Endothelial cell of umbilical vein (primary cell): Measurements from ENCODE around the gene TUBG2. TPM values are rescaled to one million over a fixed set of nuclear protein-coding genes. Genes with fewer than 3 reads are reported as not detected.

Experiments
- BruUV-seq: library from RNA; stranded (reverse); fragments of 400-500 nt; replicated peaks from 2 replicates; lab custom pipeline; 2021; lab: Mats Ljungman, UMichigan
- CTCF ChIA-PET: fragments of 300-600, 350-600 bp; sonication (Branson Sonifier 250); formaldehyde crosslinking; loops from one replicate; lab custom pipeline; 2021; ENCODE audit warnings: antibody characterized with exemption, inconsistent platforms; lab: Charles Lee
- POLR2A ChIA-PET: fragments of 300-600, 350-600 bp; sonication (Branson Sonifier 250); formaldehyde crosslinking; loops from one replicate; lab custom pipeline; 2021; ENCODE audit warnings: antibody characterized with exemption, inconsistent platforms; lab: Charles Lee
- DNase-seq: peaks from one replicate; pipeline ENCODE4 v3.0.0-alpha.2; 2011; ENCODE audit warnings: low read depth, low spot score
- FAIRE-seq: peaks from 2 replicates; lab custom pipeline; 2011; peaks lifted over from hg19 to GRCh38; lab: Jason Lieb, UNC
- H2AFZ ChIP-seq: 2 replicates; pipeline ENCODE4 v1.6.0; 2012; ENCODE audit warnings: low read depth, low read length, control low read depth, inconsistent platforms
- H3K27ac ChIP-seq: 2 replicates; pipeline ENCODE4 v1.5.1; 2011; ENCODE audit warnings: low read depth, mild to moderate bottlenecking, control low read depth, low read length, moderate library complexity; ENCODE audit not compliant: insufficient read depth
- H3K27me3 ChIP-seq, 2 experiments: 2 replicates each; pipeline versions ENCODE4 v1.6.0 to v1.6.1; 2011; ENCODE audit warnings: low read length in 2 of 2, mixed read lengths in 1 of 2; ENCODE audit not compliant: control insufficient read depth in 2 of 2, insufficient read depth in 2 of 2
- H3K36me3 ChIP-seq, 2 experiments: 2 replicates in 1 of 2; 3 replicates in 1 of 2; pipeline ENCODE4 v1.5.1; 2011; ENCODE audit warnings: low read length in 2 of 2, mild to moderate bottlenecking in 1 of 2, moderate library complexity in 1 of 2; ENCODE audit not compliant: control insufficient read depth in 2 of 2, insufficient read depth in 2 of 2; ENCODE audit errors: extremely low read depth in 1 of 2
- H3K4me1 ChIP-seq: 3 replicates; pipeline ENCODE4 v1.5.1; 2011; ENCODE audit warnings: mild to moderate bottlenecking, low read length; ENCODE audit not compliant: control insufficient read depth, insufficient read depth; ENCODE audit errors: extremely low read depth
- H3K4me2 ChIP-seq: 2 replicates; pipeline ENCODE4 v1.6.1; 2011; ENCODE audit warnings: low read length, control low read depth, mixed read lengths; ENCODE audit not compliant: insufficient read depth
- H3K4me3 ChIP-seq, 3 experiments: fragments of 200-600 bp in 1 of 3; sonication (generic), shearing (Covaris generic) in 1 of 3; replicated peaks in 1 of 3; 2 replicates each; pipeline ENCODE4 v1.5.1; 2011 to 2016; ENCODE audit warnings: control low read depth in 3 of 3, low read length in 3 of 3, mild to moderate bottlenecking in 2 of 3, inconsistent platforms in 1 of 3, low read depth in 1 of 3, moderate library complexity in 1 of 3; ENCODE audit not compliant: insufficient read depth in 1 of 3
- H3K79me2 ChIP-seq: 2 replicates; pipeline ENCODE4 v1.6.0; 2012; ENCODE audit warnings: low read length, inconsistent platforms; ENCODE audit not compliant: control insufficient read depth, insufficient read depth
- H3K9ac ChIP-seq: replicated peaks from 2 replicates; pipeline ENCODE3; 2011; ENCODE audit warnings: low read length, control low read depth; ENCODE audit not compliant: insufficient read depth; ENCODE audit errors: extremely low read depth
- H3K9me1 ChIP-seq: replicated peaks from 3 replicates; pipeline ENCODE4 v1.6.0; 2011; ENCODE audit warnings: mild to moderate bottlenecking, low read length; ENCODE audit not compliant: control insufficient read depth, insufficient read depth; ENCODE audit errors: extremely low read depth
- H3K9me3 ChIP-seq: replicated peaks from 2 replicates; pipeline ENCODE4 v1.5.1; 2012; ENCODE audit warnings: low read length, inconsistent platforms; ENCODE audit not compliant: control insufficient read depth, insufficient read depth
- H4K20me1 ChIP-seq: replicated peaks from 2 replicates; pipeline ENCODE3; 2011; ENCODE audit warnings: mild to moderate bottlenecking, low read length; ENCODE audit not compliant: control insufficient read depth, insufficient read depth; ENCODE audit errors: extremely low read depth
- EZH2 ChIP-seq: IDR thresholded peaks from 2 replicates; pipeline ENCODE4 v1.6.1; 2012; ENCODE audit warnings: borderline replicate concordance, low read depth, mild to moderate bottlenecking, moderate library complexity, low read length, inconsistent platforms; ENCODE audit not compliant: severe bottlenecking
- FOS ChIP-seq: IDR thresholded peaks from 2 replicates; pipeline ENCODE4 v1.6.1; 2011; ENCODE audit warnings: mild to moderate bottlenecking, low read length, moderate library complexity, borderline replicate concordance; ENCODE audit not compliant: insufficient read depth
- GATA2 ChIP-seq: IDR thresholded peaks from 2 replicates; pipeline ENCODE4 v1.7.0; 2011; ENCODE audit warnings: low read depth, mild to moderate bottlenecking, moderate library complexity, mixed read lengths, low read length; ENCODE audit not compliant: insufficient read length, insufficient read depth
- JUN ChIP-seq: IDR thresholded peaks from 2 replicates; pipeline ENCODE4 v1.6.1; 2011; ENCODE audit warnings: borderline replicate concordance, low read depth; ENCODE audit not compliant: insufficient read length, insufficient read depth
- MYC ChIP-seq: IDR thresholded peaks from one replicate; pipeline ENCODE4 v1.6.1; 2011; ENCODE audit warnings: mild to moderate bottlenecking, low read depth, low read length
- POLR2A ChIP-seq: IDR thresholded peaks from 2 replicates; pipeline ENCODE4 v1.6.1; 2012; ENCODE audit warnings: low read depth, mild to moderate bottlenecking, control low read depth, low read length
- POLR2AphosphoS5 ChIP-seq: IDR thresholded peaks from 2 replicates; pipeline ENCODE4 v1.6.1; 2012; ENCODE audit warnings: low read depth, mild to moderate bottlenecking, control low read depth, low read length, moderate library complexity; ENCODE audit not compliant: insufficient read depth
- dilution Hi-C: fragments of 300-500 bp; cut with MboI; formaldehyde crosslinking; loops from one replicate; pipeline ENCODE4 v1.15.0; 2019; ENCODE audit warnings: low sequenced_read_pairs; ENCODE audit not compliant: extremely low pct_ligation_motif_present
- intact Hi-C: fragments of 100-400 bp; cut with micrococcal nuclease; formaldehyde crosslinking; loops from one replicate; pipeline ENCODE4 v1.10.0; 2022
- polyA plus RNA-seq, 4 experiments: library from polyadenylated mRNA; depleted of rRNA in 3 of 4; stranded (reverse) in 3 of 4; unstranded in 1 of 4; fragments of >200 nt; gene quantifications; 2 replicates each; pipeline versions ENCODE4 v1.2.1 to v1.2.3, GENCODE V29; 2011 to 2012; ENCODE audit warnings: missing spikeins in 1 of 4
- total RNA-seq: library from RNA; stranded (reverse); gene quantifications from 2 replicates; pipeline ENCODE4 v1.2.3, GENCODE V29; 2021
- TF ChIP-seq, protein P1 (sequence below), 2 donors: IDR thresholded peaks; 1 replicate in 1 of 2; 2 replicates in 1 of 2; pipeline ENCODE4 v1.5.1; 2011; ENCODE audit warnings: low read length in 2 of 2, mild to moderate bottlenecking in 2 of 2, moderate library complexity in 2 of 2, control low read depth in 1 of 2, inconsistent platforms in 1 of 2, low read depth in 1 of 2; ENCODE audit not compliant: insufficient read depth in 1 of 2; ENCODE audit errors: extremely low read depth in 1 of 2
- TF ChIP-seq, protein P2 (sequence below): IDR thresholded peaks from 2 replicates; pipeline ENCODE4 v1.6.1; 2011; ENCODE audit not compliant: insufficient read depth, insufficient read length

The TUBG2 gene
- total and polyA plus RNA-seq, 2 donors (not counting 3 experiments of a cell fraction or from before 2014, with no cell fraction given), result 13.2 to 17.7 TPM

DNA sequence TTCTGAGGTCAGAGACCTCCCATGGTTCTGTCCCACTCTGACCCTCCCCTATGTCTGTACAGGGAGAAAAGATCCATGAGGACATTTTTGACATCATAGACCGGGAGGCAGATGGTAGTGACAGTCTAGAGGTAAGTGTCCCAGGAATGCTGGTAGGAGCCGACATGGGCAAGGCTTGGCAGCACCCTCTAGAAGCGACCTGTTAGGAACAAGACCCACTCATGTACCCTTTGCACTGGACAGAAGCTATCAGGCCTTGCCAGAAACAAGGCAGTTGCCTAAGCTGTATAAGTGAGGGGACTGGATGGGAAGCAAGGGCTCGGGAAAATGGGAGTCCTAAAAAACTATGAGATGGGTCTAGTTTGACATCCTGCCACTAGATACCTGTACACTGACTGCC, 47.1 kb upstream of the TUBG2 start:
- POLR2A ChIA-PET, result no interaction called here
- peaks cover 20 to 24% of the 10 kb centered on the region in 2 experiments for H3K36me3 ChIP-seq
- H3K9me3 ChIP-seq, result no peaks in the 10 kb centered on the region
- no peak overlapping the region for H3K4me3 ChIP-seq
- H4K20me1 ChIP-seq, result no peaks in the 10 kb centered on the region
- TF ChIP-seq EZH2 (no peak), MYC (no peak), JUN (no peak), POLR2A (no peak), FOS (no peak), GATA2 (no peak), POLR2AphosphoS5 (no peak)
- TF ChIP-seq, protein P1, sequence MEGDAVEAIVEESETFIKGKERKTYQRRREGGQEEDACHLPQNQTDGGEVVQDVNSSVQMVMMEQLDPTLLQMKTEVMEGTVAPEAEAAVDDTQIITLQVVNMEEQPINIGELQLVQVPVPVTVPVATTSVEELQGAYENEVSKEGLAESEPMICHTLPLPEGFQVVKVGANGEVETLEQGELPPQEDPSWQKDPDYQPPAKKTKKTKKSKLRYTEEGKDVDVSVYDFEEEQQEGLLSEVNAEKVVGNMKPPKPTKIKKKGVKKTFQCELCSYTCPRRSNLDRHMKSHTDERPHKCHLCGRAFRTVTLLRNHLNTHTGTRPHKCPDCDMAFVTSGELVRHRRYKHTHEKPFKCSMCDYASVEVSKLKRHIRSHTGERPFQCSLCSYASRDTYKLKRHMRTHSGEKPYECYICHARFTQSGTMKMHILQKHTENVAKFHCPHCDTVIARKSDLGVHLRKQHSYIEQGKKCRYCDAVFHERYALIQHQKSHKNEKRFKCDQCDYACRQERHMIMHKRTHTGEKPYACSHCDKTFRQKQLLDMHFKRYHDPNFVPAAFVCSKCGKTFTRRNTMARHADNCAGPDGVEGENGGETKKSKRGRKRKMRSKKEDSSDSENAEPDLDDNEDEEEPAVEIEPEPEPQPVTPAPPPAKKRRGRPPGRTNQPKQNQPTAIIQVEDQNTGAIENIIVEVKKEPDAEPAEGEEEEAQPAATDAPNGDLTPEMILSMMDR (IDR thresholded peaks at IDR 0.05; ENCODE audit: extremely low read depth in 1 of 2, insufficient read depth in 1 of 2, low read depth in 1 of 2, low read length in 2 of 2), result no peak
- TF ChIP-seq, protein P2, sequence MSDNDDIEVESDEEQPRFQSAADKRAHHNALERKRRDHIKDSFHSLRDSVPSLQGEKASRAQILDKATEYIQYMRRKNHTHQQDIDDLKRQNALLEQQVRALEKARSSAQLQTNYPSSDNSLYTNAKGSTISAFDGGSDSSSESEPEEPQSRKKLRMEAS, result no peak
- peaks cover 11% of the 10 kb centered on the region for H3K4me1 ChIP-seq
- peaks cover 23% of the 10 kb centered on the region for H3K79me2 ChIP-seq
- dilution Hi-C loops, result no loop called here
- CTCF ChIA-PET, result no interaction called here
- FAIRE-seq (no peak), DNase-seq (no peak)
- H3K9ac ChIP-seq, result no peak overlapping the region
- no TSS peak for BruUV-seq
- no peaks in the 10 kb centered on the region for H3K9me1 ChIP-seq
- no peak overlapping the region for H3K27ac ChIP-seq
- H3K27me3 ChIP-seq, result no peaks in the 10 kb centered on the region
- intact Hi-C loops, result no loop called here
- no peak overlapping the region for H2AFZ ChIP-seq
- H3K4me2 ChIP-seq, result no peak overlapping the region
